Measurements from ENCODE around the gene KCNG1.

The KCNG1 gene

DNA sequence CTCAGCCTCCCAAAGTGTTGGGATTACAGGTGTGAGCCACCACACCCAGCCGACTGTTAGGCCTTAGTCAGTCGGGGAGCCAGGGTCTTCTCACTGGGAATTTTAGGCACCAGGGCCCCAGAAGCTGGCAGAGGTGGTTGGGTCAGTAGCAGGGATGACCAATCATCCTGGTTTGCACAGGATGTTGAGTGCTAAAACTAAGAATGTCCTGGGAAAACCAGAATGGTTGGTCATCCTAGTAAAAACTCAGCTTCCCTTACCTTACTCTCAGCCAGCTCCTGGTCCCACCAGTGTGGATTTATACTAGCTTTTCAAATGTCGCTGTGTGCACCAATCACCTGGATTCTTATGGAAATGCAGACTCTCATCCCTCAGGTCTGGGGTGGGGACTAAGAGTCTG, 31.8 kb downstream of the KCNG1 start:
- H3K4me3 ChIP-seq (ENCODE audit: low read depth, low read length) = no peak overlapping the region
- TF ChIP-seq, protein P1, sequence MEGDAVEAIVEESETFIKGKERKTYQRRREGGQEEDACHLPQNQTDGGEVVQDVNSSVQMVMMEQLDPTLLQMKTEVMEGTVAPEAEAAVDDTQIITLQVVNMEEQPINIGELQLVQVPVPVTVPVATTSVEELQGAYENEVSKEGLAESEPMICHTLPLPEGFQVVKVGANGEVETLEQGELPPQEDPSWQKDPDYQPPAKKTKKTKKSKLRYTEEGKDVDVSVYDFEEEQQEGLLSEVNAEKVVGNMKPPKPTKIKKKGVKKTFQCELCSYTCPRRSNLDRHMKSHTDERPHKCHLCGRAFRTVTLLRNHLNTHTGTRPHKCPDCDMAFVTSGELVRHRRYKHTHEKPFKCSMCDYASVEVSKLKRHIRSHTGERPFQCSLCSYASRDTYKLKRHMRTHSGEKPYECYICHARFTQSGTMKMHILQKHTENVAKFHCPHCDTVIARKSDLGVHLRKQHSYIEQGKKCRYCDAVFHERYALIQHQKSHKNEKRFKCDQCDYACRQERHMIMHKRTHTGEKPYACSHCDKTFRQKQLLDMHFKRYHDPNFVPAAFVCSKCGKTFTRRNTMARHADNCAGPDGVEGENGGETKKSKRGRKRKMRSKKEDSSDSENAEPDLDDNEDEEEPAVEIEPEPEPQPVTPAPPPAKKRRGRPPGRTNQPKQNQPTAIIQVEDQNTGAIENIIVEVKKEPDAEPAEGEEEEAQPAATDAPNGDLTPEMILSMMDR (conservative IDR thresholded peaks at IDR 0.05; ENCODE audit: low read depth, low read length) = no peak
- DNase-seq (ENCODE audit: low read depth) = no peak

DNA sequence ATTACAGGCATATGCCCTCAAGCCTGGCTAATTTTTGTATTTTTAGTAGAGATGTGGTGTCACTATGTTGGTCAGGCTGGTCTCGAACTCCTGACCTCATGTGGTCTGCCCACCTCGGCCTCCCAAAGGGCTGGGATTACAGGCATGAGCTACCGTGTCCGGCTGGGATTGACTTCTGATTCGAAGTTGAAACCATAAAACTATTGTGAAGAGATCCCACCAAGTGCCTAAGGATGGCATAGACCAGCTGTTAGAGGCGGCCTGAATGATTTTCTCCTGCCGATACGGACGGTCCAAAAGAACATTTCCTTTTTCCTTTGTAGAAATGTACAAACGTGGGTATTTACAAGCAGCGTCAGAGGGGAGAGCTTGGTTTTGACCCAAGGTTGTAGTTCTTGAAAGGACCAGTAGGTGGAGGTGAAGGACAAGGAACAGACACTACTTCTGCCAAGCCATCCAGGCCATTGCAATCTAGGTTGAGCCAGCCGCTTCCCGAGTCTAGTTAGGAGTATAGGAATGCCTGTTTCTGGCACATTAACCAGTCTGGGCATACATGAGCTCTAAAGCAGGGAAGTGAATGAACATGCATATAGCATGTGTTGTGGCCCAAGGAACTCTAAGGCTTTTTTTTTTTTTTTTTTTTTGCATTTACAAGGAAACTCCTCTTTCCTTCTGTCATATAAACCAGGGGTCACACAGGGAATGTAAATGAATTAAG, 35.3 kb downstream of the KCNG1 start:
- peak; percentile 94 for DNase-seq (ENCODE audit: low read depth)
- TF ChIP-seq, protein P1 (conservative IDR thresholded peaks at IDR 0.05; ENCODE audit: low read depth, low read length) = peak; percentile 90
- H3K4me3 ChIP-seq (ENCODE audit: low read depth, low read length) = no peak overlapping the region

DNA sequence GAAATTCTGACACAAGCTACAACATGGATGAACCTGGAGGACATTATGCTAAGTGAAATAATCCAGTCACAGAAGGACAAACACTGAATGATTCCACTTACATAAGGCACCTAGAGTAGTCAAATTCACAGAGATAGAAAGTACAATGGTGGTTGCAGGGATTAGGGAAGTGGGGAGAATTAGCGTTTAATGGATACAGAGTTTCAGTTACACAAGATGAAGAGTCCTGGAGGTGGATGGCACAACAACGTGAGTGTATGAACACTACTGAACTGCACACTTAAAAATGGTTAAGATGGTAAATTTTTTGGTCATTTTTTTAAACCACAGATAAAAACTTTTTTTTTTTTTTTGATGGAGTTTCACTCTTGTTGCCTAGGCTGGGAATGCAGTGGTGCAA, 39.6 kb downstream of the KCNG1 start:
- DNase-seq (ENCODE audit: low read depth) = no peak
- TF ChIP-seq, protein P1 (conservative IDR thresholded peaks at IDR 0.05; ENCODE audit: low read depth, low read length) = no peak
- no peak overlapping the region for H3K4me3 ChIP-seq (ENCODE audit: low read depth, low read length)

DNA sequence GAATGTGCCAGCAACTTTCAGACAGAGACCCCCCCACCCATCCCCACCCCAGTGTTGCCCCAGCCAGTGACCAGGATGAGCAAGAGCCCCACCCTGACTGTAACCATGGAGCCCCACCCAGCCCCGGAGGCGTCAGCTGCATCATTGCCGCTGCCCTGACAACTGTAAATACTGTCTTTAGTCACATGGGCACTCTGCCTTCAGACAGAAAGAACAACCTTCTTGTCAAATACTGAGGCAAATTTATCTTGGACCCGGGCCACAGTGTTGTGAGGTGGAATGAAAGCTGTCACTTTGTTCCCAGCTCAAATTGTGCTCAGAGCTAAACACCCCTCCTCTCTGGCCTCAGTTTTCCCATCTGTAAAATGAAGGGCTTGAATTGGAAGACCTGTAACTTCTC, 40.5 kb downstream of the KCNG1 start:
- no peak overlapping the region for H3K4me3 ChIP-seq (ENCODE audit: low read depth, low read length)
- DNase-seq (ENCODE audit: low read depth) = peak; percentile 74
- TF ChIP-seq, protein P1 (conservative IDR thresholded peaks at IDR 0.05; ENCODE audit: low read depth, low read length) = no peak

DNA sequence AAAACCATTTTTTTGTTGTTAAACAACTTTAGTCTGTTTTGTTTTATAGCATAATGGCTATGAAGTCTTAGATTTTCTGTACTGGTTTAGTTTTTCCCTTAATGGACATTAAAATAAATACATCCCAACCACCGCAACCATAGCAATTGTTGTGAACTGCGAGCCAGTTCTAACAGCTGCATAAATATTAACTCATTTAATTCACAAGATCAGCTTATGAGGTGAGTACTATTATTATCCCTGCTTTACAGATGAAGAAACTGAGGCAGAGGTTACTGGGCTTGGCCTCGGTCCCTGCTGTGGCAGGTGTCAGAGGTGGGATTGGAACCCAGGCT, 41.2 kb downstream of the KCNG1 start:
- no peak overlapping the region for H3K4me3 ChIP-seq (ENCODE audit: low read depth, low read length)
- DNase-seq (ENCODE audit: low read depth) = no peak
- TF ChIP-seq, protein P1 (conservative IDR thresholded peaks at IDR 0.05; ENCODE audit: low read depth, low read length) = no peak

DNA sequence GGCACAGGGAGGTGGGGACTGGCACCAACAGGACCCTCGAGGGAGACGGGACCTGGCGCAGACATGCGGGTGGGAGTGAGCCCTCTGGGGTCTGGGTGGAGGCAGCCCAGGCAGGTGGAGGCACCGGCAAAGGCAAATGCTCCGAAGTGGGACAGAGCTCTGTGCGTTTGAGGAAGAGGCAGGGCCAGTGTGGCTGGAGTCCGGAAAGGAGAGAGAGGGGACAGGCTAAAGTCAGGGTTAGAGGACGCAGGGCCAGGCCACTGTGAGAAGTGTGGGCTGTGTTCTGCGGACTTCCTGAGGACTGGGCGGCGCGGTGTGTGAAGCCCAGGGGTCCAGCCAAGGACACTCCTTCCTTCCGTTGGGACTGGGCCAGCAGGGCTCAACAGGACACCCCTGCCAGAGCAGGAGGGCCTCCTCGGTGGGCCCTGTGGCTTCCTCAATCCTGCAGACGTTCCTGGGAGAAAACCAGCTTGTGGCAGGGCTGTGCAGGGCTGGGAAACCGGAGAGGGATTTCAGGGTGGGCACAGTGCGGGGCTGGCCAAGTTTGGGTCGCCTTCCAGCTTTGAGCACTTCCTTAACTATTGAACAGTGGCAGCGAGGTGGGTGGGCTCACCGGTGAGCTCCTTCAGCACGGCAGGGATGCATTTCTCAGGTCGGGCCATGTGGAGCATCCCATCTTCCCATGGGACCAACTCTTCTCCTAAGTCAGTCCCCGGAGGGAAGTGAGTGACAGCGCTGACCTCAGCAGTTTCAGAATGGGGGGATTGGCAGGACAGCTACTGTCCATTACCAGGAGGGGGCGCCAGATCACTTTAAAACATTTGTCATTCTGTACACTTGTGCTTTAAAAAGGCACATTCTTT, 41.8 kb downstream of the KCNG1 start:
- no peak overlapping the region for H3K4me3 ChIP-seq (ENCODE audit: low read depth, low read length)
- TF ChIP-seq, protein P1 (conservative IDR thresholded peaks at IDR 0.05; ENCODE audit: low read depth, low read length) = peak; percentile 86
- DNase-seq (ENCODE audit: low read depth) = peak; percentile 83
